Muscle layer of duodenum (tissue), 2 donors: ENCODE results near the gene PCNX2.
"Not testable (repeated sequence)": the region's sequence is repeated elsewhere in the genome, so short reads cannot be mapped to it uniquely, and the experiment has no call there.

Source experiments
- H3K27ac ChIP-seq: one replicate; pipeline ENCODE4 v1.7.0; 2013; ENCODE audit warnings: mild to moderate bottlenecking, low read length
- H3K27me3 ChIP-seq: one replicate; pipeline ENCODE4 v1.7.0; 2013; ENCODE audit warnings: low read depth, mild to moderate bottlenecking, control low read depth, low read length
- H3K36me3 ChIP-seq, 2 donors: one replicate each; pipeline ENCODE4 v1.7.0; 2013; ENCODE audit warnings: low read length in 2 of 2, control low read depth in 1 of 2, mild to moderate bottlenecking in 1 of 2; ENCODE audit not compliant: insufficient read depth in 2 of 2, control insufficient read depth in 1 of 2
- H3K4me1 ChIP-seq, 2 donors: one replicate each; pipeline ENCODE4 v1.7.0; 2013; ENCODE audit warnings: low read length in 2 of 2, mild to moderate bottlenecking in 2 of 2, control low read depth in 1 of 2, moderate library complexity in 1 of 2; ENCODE audit not compliant: insufficient read depth in 2 of 2, control insufficient read depth in 1 of 2
- H3K4me3 ChIP-seq, 2 donors: one replicate each; pipeline ENCODE4 v1.7.0; 2013; ENCODE audit warnings: low read length in 2 of 2, low read depth in 1 of 2, mild to moderate bottlenecking in 1 of 2
- H3K9me3 ChIP-seq, 2 donors: one replicate each; pipeline ENCODE4 v1.7.0; 2013; ENCODE audit warnings: low read length in 2 of 2, control low read depth in 1 of 2, mild to moderate bottlenecking in 1 of 2; ENCODE audit not compliant: control insufficient read depth in 1 of 2
- donor health status: healthy.

Gene PCNX2

DNA sequence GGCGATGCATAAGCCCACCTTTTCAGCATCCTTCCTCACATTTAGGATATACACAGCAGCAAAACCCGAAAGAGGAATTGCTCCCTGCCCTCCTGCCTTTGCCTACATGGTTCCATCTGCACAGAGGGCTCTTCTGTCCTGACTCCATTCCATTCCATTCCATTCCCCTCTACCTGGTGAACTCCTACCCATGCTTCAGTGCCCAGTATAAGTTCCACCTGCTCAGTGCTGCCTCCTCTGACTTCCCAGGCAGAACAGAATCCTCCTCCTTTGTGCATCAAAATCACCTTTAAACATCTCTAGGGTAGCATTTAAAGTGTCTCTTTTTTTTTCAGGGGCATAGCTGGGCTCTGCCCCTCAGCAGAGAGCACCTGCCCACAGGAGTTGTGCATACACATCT is 112.9 kb downstream of the PCNX2 start:
- no peak overlapping the region for H3K27ac ChIP-seq
- H3K36me3 ChIP-seq, result peaks cover 4 to 6% of the 10 kb centered on the region in 2 donors
- H3K9me3 ChIP-seq, result peaks cover 2 to 4% of the 10 kb centered on the region in 2 donors
- H3K4me3 ChIP-seq, result no peak overlapping the region
- H3K27me3 ChIP-seq, result no peaks in the 10 kb centered on the region
- H3K4me1 ChIP-seq, result no peaks in the 10 kb centered on the region

GRCh38 chr1:233180641-233181364 is 114.7 kb downstream of the PCNX2 start:
- H3K9me3 ChIP-seq, result peaks cover 2 to 4% of the 10 kb centered on the region in 2 donors
- peaks cover 9 to 13% of the 10 kb centered on the region in 2 donors for H3K36me3 ChIP-seq
- H3K27me3 ChIP-seq, result no peaks in the 10 kb centered on the region
- H3K4me1 ChIP-seq, result no peaks in the 10 kb centered on the region
- no peak overlapping the region for H3K27ac ChIP-seq
- H3K4me3 ChIP-seq, result no peak overlapping the region

DNA sequence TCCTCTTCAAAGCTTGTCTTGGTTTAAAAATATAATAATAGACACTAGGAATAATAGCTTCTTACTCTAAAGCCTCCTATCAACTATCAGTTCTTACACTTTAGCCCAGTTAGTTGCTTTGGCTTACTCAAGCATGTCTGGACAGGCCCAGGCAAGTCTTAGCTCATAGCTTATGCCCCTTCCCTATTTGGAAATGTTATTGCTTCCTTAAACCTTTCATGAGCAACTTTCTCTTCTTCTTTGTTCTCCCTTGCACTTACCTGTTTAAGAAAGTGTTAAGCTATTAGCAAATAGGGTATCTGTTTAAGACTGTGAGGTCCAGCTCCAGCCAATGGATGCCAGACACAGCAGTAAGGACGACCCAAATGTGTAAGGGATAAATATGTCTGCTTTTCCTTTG is 115.9 kb downstream of the PCNX2 start:
- not testable (repeated sequence) for H3K9me3 ChIP-seq, H3K4me1 ChIP-seq, H3K4me3 ChIP-seq, H3K27ac ChIP-seq, H3K27me3 ChIP-seq
- H3K36me3 ChIP-seq, result peaks cover 9 to 13% of the 10 kb centered on the region in 2 donors

GRCh38 chr1:233172201-233172600 is 123.3 kb downstream of the PCNX2 start:
- H3K9me3 ChIP-seq, result no peaks in the 10 kb centered on the region
- H3K27ac ChIP-seq, result no peak overlapping the region
- no peaks in the 10 kb centered on the region for H3K27me3 ChIP-seq
- H3K4me1 ChIP-seq, result no peaks in the 10 kb centered on the region
- peaks cover 0 to 5% of the 10 kb centered on the region in 2 donors for H3K36me3 ChIP-seq
- H3K4me3 ChIP-seq, result no peak overlapping the region

DNA sequence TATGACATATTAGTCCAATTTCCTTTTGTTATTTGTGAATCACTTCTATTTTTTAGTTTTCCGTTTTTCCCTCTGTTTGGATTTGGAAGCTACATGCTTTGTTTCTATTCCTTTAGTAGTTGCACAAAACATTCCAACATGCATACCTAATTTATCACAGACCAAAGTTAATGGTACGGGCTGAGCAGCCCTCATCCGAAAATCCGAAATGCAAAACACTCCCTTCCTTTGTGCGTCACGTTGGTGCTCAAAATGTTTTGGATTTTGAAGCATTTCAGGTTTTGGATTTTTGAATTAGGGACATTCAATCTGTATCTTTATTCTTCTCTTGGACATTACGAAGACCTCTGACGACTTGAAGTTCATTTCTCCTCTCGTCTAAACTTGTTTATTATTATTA is 124.8 kb downstream of the PCNX2 start:
- Histone ChIP-seq H3K9me3 (no peaks in the 10 kb centered on the region), H3K27me3 (no peaks in the 10 kb centered on the region), H3K27ac (no peak overlapping the region), H3K4me3 (no peak overlapping the region), H3K4me1 (no peaks in the 10 kb centered on the region), H3K36me3 (no peaks in the 10 kb centered on the region)

GRCh38 chr1:233168384-233168783 is 127.1 kb downstream of the PCNX2 start:
- Histone ChIP-seq H3K36me3 (no peaks in the 10 kb centered on the region), H3K9me3 (peaks cover 0 to 5% of the 10 kb centered on the region in 2 donors), H3K27ac (no peak overlapping the region), H3K4me3 (no peak overlapping the region), H3K4me1 (no peaks in the 10 kb centered on the region), H3K27me3 (no peaks in the 10 kb centered on the region)

GRCh38 chr1:233166896-233167295 is 128.6 kb downstream of the PCNX2 start:
- Histone ChIP-seq H3K4me1 (no peaks in the 10 kb centered on the region), H3K27ac (no peak overlapping the region), H3K27me3 (no peaks in the 10 kb centered on the region), H3K36me3 (no peaks in the 10 kb centered on the region), H3K4me3 (no peak overlapping the region), H3K9me3 (peaks cover 0 to 5% of the 10 kb centered on the region in 2 donors)

DNA sequence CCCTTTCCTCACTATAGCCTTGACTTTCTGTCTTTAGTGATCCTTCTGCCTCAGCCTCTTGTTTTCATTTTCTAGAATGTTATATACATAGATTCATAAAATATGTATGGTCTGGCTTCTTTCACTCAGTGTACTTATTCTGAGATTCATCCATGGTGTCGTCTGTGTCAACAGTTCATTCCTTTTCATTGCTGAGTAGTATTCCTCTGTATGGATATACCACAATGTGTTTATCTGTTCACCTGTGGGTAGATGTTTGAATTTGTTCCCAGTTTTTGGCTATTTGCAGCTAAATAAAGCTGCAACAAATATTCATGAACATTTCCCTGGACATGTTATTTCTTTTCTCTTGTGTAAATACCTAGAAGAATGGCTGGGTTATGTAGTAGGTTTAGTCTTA is 131.8 kb downstream of the PCNX2 start:
- peaks cover 0 to 5% of the 10 kb centered on the region in 2 donors for H3K9me3 ChIP-seq
- H3K4me1 ChIP-seq, result no peaks in the 10 kb centered on the region
- H3K36me3 ChIP-seq, result no peaks in the 10 kb centered on the region
- no peaks in the 10 kb centered on the region for H3K27me3 ChIP-seq
- H3K4me3 ChIP-seq, result no peak overlapping the region
- no peak overlapping the region for H3K27ac ChIP-seq

GRCh38 chr1:233158322-233158721 is 137.2 kb downstream of the PCNX2 start:
- no peak overlapping the region for H3K4me3 ChIP-seq
- no peaks in the 10 kb centered on the region for H3K27me3 ChIP-seq
- H3K9me3 ChIP-seq, result no peaks in the 10 kb centered on the region
- H3K4me1 ChIP-seq, result no peaks in the 10 kb centered on the region
- H3K36me3 ChIP-seq, result peaks cover 0 to 4% of the 10 kb centered on the region in 2 donors
- H3K27ac ChIP-seq, result no peak overlapping the region

- H3K27me3 ChIP-seq, result no peaks in the 10 kb centered on the region
- no peak overlapping the region for H3K27ac ChIP-seq
- H3K4me1 ChIP-seq, result no peaks in the 10 kb centered on the region
- H3K36me3 ChIP-seq, result peaks cover 0 to 4% of the 10 kb centered on the region in 2 donors
- no peak overlapping the region for H3K4me3 ChIP-seq
- no peaks in the 10 kb centered on the region for H3K9me3 ChIP-seq
Measured at GRCh38 chr1:233157245-233157644, 138.3 kb downstream of the PCNX2 start.

- Histone ChIP-seq H3K27me3 (no peaks in the 10 kb centered on the region), H3K4me1 (no peaks in the 10 kb centered on the region), H3K27ac (no peak overlapping the region), H3K9me3 (no peaks in the 10 kb centered on the region), H3K36me3 (peaks cover 0 to under 1% of the 10 kb centered on the region in 2 donors), H3K4me3 (no peak overlapping the region)
Measured at GRCh38 chr1:233151861-233152260, 143.7 kb downstream of the PCNX2 start.

- H3K4me3 ChIP-seq, result no peak overlapping the region
- H3K9me3 ChIP-seq, result no peaks in the 10 kb centered on the region
- no peaks in the 10 kb centered on the region for H3K36me3 ChIP-seq
- no peaks in the 10 kb centered on the region for H3K4me1 ChIP-seq
- no peak overlapping the region for H3K27ac ChIP-seq
- no peaks in the 10 kb centered on the region for H3K27me3 ChIP-seq
Measured at GRCh38 chr1:233144434-233144833, 151.1 kb downstream of the PCNX2 start.
